NCI-H774 (cell line): ENCODE results near the gene IRF7.
"Not testable (repeated sequence)": the region's sequence is repeated elsewhere in the genome, so short reads cannot be mapped to it uniquely, and the experiment has no call there.

Source experiments
- DNase-seq: peaks from one replicate; lab custom pipeline; 2025; lab: John Stamatoyannopoulos, UW

IRF7 gene

DNA sequence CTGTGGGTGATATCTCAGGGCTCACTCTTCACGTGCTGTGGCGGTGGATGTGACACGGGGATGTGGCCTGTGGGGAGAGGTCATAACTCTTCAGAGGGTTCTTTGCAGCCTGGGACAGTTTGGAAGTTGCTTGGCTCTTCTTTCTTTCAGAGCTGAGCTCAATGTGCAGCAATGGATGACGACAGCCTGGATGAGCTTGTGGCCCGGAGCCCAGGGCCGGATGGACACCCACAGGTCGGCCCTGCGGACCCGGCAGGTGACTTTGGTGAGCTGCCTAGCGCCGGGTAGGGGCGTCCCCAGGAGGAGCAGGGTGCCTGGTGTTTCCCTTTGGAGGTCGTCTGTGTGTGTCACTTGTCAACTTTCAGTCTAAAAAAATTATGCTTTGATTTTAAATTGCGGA is 34.4 kb downstream of the IRF7 start:
- DNase-seq, result no peak

DNA sequence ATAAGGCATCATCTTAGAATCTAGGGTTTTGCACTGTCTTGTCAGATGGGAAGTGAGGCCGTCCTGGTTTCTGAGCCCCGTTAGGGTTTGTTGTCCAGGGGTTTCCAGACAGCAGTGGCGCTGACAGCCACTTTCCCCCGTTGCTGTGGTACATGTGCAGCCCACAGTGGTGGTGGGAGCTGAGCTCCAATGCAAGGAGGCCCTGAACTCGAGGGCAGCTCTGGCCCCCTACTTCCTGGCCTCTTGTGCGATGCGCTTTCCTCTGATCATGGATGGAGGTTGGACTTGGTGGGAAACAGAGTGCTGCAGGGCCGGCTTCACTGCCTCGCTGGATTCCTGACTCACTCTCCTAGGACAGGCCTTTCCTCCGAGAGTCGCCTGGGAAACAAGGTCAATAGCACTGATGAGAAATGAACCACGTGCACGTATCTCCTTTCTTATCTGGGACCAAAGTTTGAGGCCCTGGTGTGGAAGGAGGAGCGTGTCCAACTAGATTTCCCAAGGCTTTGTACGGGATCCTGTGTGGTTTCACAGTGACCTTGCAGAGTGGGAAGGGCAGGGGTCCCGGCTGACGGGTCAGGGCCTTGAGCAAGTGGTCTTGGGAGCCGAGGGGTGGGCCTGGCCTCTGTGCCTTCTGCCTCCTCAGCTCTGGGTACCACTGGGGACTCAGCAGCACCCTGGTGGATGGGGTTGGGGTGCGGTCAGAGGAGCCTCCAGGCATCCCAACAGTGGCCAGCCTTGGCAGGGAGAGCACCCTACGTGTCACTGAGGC is 35.7 kb downstream of the IRF7 start:
- DNase-seq, result no peak

DNA sequence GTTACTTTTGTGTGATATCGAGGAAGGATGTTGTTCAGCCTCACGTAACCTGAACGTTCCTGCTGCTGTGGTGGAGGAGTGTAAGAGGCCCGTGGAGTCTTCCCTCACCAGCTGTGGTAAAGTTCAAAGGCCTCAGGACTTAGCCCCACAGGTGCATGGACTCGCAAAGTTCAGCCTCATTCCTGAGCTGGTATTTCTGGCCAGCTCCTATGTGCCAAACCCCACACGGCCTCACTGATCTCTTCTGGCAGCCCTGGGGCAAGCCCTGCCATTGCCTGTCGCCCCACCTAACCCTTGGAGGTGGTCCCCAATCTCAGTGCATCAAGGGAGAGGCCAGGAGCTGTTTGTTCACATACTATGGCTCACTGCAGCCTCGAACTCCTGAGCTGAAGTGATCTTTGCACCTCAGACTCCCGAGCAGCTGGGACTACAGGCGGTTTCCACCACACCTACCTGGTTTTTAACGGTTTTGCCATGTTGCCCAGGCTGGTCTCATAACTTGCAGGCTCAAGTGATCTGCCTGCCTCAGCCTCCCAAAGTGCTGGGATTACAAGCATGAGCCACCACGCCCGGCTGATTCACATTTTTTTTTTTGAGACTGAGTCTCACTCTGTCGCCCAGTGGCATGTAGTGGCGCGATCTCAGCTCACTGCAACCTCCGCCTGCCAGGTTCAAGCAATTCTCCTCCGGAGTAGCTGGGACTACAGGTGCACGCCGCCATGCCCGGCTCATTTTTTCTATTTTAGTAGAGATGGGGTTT is 37.3 kb downstream of the IRF7 start:
- DNase-seq, result no peak

DNA sequence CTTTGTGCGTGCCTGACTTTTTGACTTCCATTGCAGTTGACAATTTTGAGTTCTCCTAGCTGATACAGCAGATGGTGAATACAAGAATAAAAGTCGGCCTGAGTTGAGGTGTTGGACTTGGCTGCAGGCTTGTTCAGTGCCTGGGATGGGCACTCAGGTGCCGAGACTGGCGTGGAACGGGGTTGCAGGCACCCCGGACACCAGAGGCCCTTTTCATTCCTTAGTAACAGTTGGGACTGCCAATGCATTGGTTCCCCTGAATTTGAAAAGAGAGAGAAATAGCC is 38.2 kb downstream of the IRF7 start:
- no peak for DNase-seq

DNA sequence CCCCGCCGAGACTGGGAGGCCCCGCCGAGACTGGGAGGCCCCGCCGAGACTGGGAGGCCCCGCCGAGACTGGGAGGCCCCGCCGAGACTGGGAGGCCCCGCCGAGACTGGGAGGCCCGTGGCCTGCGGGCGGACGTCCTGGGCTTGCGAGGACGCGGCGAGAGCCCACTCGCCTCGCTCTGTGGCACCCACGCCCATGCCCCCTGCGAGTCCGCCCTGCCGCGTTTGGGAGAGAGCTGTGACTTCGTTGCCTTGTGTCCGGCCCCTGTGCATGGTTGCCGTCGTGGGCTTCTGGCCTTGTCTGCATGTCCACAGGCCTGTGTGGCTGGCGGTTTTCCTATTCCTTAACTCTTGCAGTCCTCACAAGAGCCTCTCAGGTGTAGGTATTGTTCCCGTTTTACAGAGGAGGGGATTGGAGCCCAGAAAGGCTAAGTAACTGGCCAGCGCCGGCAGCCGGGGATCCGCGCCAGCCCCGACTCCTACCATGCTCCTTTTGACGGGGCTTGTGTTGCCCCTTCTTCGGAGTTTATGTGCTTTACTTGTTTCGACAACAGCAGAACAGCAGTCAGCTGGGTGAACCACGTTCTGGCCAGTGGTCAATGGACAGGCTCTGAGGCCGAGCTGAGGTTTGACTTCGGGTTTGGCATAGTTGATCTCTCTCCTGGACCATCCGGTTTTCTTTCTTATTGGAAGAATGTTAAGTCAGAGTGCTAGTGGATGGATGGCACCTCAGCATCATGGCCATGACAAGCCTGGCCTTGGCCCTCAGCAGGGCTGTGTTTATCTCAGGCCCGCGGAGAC is 38.7 kb downstream of the IRF7 start:
- DNase-seq, result no peak

DNA sequence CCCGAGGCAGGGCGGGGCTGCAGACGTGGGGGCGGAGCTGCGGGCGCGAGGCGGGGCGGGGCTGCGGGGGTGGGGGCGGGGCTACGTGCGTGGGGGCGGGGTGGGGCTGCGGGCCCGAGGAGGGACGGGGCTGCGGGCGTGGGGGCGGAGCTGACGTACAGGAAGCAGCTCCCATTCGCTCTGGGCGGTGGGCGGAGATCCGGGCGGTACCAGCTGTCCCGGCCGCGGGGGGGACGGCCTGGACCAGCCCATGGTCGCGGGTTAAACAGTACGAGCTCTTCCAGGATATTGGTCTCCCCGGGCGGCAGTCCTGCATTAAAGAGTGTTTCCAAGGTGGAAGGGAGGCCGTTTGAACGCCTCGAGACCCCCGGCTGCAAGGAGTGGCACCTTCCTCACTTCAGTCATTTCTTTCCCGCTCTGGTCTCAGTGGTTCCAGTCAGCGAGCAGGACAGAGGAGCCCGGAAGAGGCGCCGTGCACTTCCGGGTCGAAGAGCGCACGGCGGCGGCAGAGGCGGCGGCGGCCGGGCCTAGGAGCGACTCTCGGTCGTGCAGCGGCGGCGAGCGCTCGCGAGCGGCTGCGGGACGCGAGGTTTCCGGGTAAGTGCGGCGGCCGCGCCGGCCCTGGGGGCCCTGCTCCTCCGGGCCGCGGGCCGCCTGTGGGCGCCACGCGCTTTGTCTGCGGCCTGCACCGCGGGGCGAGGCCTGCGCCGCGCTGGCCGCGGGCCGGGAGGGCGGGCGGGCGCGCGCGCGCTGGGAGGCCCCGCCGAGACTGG is 39.6 kb downstream of the IRF7 start, which contains the start of gene PHRF1:
Gene PHRF1, plus strand, starts transcription at position 475 of the 773 bp plus-strand sequence. CDS start 5,043 bp downstream, outside the sequence.
- peak; percentile 89 for DNase-seq

DNA sequence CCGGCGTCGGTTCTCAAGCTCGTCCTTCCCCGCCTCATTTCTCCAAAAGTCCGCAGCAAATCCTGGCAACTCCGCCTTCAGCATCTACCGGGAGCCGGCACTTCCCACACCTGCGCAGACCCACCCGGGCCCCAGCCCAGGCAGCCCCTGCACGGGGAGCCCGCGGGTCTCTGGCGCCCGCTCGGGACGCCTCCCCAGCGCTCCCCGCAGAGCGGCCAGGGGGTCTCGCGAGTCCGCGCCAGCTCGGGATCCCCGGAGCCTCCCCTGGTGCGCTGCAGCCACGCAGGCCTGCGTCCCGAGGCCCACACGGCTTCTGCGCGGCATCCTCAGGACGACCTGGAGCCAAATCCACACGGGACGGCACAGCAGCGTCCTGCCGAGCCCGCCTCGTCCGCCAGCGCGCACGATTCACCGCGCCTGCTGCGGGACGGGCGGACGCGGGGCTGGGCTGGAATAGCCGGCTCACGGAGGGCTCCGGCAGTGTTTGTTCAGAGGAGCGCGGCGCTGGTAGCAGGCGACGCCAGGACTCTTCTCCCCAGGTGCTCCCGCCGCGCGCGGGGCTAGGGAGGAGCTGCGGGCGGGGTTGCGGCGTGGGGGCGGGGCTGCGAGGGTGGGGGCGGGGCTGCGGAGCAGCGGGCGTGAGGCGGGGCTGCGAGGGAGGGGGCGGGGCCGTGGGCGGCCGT is 40.3 kb downstream of the IRF7 start:
- DNase-seq, result peak; percentile 73

DNA sequence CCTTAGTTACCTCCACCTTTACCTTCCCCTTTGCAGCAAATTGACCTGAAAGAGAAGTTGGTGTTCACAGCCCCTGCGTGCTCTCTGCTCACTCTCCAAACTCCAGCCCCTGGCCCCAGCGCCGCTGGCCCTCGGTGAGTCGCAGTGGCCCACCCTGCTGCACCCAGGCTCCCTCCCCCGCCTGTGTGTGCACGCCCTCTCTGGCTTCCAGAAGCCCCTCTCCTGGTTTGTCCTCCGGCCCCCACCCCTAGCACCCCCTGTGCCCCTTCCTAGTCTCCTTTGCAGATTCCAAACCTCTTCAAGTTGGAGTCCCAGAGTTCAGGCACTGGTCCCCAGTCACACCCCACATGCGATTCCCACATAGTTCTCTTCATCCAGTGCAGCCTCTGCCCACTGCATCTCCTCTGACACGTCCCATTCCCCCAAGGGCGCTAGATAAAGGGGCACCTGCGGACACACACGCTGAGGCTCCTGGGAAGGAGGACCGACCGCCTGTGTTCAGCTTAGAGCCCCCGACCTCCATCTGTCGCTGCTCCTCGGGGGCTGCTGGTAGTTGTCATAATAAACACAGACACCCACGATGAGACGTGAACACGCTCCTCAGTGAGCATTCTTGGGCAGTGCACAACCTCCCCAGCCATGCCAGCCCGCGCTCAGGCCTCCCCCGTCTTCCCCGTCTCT is 41.0 kb downstream of the IRF7 start:
- DNase-seq, result no peak

DNA sequence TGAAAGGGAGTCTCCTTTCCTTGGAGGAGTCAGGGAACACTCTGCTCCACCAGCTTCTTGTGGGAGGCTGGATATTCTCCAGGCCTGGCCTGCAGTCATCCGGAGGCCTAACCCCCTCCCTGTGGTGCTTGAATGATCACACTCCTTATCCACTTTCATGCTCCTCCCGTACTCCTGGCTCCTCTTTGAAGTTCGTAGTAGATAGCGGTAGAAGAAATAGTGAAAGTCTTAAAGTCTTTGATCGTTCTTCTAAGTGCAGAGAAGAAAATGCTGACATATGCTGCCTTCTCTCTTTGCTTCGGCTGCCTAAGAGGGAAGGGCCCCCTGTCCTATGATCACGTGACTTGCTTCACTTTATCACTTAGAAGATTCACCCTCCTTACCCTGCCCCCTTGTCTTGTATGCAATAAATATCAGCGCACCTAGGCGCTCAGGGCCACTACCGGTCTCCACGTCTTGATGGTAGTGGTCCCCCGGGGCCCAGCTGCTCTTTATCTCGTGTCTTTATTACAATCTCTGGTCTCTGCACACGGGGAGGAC is 41.6 kb downstream of the IRF7 start:
- DNase-seq, result not testable (repeated sequence)

DNA sequence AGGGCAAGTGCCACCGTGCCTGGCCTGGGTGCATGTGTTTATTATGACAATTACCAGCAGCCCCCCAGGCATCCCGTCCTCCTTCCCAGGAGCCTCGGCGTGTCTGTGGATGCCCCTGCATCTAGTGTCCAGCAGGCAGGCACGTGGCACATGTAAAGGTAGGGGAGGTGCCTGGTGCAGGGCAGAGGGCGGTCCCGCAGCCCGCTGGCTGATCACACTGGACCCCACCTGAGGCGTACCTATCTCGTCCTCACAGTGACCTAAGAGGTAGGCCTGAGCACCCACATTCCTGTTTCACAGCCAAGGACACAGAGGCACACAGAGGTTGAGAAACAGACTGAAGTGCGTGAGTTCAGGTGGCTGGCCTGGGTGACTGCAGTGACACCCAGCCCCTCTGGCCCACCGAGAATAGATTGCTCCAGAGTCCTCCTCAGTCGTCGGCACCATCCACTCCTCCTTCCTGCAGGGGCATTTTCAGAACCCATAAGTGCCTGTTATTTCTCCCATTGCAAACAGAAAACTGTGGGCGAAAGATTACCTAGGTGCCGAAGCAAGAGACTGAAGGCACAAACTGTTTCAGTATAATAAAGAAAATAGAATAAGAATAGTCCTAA is 42.5 kb downstream of the IRF7 start:
- no peak for DNase-seq

DNA sequence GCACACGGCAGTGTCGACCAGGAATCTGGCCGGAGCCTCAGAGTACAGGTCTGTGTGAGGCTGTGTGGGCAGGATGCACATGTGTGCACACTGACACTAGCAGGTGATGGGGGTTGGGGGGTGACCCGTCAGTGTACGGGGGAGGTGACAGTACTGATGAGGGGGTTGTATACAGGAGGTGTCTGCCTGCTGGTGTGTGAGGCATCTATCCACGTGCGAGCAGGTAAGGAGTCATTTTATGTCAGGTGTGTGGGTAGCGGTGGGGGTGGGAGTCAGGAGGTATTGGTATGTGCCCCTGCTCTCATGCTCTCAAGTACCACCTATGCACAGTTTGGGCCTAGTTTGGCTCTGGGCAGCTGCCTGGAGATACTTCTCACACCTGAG is 44.0 kb downstream of the IRF7 start:
- no peak for DNase-seq

DNA sequence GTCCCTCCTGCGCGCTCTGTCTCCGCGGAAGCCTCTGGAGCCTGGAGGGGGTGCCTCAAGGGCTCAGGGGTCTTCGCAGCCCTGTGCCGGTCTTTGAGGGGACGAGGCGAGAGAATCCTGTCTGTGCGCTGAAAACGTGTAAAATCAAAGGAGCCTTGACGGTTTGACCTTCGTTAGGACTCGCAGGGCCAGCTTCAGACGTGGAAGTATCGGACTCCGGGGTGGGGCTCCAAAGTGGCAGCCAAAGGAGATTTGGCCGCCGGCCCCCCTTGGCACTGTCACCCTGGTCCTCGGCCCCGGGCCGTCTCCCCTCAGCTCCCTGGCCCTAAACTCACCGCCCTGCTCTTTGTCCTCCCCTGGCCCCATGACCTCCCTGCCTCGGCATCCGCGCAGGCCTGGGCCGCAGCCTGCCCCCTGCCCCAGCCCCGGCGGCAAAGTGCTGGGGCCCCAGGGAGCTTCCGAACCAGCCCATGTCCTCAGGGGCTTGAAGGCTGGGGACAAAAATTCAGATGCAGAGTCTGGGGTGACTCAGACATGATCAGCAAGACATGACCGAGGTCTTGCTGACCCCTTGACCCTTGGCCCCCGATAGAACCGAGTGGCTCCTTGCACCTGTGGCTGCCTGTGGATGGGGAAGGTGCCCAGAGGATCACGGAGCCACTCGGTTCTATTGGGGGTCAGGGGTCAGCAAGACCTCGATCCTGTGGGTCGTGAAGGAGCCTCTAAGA is 46.4 kb downstream of the IRF7 start:
- DNase-seq, result no peak

DNA sequence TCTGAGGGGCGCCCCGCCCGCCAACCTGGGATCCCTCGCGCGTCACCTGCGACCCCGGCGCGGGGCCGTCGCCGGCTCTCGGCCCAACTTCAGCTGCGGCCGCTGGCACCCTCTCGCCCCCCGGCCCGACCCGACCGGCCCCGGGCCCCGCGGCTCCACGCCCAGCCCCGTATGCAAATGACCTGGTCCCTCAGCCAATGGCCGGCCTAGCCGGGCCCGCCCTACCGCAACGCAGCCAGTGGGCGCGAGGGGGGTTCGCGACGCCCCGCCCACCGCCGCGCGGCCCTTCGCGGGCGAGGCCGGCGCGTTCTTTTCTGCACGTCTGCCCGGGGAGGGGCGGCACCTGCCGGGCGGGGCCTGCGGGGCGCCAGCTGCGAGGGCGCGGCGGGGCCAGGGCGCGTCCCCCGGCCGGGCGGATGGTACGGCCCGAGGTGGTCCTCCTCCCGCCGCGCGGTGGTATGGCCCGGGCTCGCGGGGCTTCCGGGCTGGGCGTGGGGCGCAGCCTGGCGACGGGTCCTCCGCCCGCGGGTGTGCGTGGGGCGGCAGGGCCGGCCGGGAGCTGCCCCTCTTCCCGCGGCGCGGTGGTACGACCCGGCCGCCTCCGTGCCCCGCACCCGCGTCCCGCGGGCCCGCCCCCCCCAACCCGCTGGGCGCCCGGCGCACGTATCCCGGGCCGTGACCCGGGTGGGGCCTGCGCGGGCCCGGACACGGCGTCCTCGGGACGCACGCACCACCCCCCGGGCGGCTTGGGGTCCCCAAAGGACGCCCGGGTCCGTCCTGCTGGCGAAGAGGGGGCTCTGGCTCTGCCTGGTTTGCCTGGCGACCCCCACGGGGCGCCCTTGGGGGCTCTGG is 47.2 kb downstream of the IRF7 start:
- peak; percentile 96 for DNase-seq

DNA sequence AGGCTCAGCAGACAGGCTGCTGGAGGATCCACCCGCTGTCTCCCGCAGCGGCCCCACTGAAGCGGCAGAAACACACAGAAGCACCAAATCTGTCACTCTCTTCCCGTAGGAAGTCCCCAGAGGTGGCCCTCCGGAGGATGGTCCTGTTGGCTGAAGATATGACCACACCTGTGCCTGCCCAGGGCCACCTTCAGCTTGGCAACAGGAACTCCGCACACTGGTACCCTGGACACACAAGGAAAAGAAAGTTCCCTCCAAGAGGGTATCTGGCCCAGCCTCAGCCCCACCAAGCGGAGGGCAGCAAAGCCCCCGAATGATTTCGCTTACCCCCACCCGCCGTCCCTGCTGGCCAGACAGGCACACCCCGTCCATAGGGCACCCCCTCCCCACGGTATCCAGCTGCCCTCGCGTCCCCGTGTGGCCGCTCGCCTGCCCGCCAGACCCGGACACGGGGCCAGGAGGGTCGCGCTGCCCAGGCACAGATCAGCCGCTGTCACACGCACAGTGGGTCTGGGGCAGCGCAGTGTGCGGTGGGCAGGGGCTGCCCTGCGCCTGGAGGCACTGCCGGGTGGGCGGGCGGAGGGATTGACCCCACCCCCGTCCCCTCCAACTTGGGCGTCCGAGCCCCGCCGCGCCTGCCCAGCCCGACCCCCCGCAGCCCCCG is 48.0 kb downstream of the IRF7 start:
- no peak for DNase-seq

DNA sequence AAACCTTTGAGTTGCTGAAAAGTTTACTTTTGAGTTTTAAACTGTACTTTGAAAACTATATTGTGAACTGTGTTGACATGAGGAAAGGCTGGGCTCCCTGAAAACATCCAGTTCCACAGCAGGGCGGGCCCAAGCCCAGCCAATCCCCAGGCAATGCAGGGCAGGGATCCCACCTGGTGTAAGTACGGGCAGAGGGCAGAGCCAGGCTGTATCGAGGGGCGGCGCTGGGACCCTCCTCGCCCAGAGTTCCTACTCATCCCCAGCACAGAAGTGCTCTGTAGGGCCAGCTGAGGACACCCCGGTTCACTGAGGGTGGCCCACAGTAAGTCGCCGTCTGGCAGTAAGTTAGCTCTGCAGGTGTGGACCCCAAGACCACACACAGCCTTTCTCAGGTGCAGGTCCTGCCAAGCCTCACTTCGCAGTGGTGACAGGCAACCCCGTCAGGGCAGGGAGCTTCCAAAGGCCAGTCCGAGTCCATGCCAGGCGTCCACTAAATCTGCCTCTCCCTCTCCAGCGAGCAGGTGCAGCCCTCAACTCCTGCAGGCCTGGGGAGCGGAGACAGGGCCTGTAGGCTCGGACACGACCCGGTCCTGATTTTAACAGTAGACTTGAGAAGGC is 48.6 kb downstream of the IRF7 start:
- DNase-seq, result no peak

DNA sequence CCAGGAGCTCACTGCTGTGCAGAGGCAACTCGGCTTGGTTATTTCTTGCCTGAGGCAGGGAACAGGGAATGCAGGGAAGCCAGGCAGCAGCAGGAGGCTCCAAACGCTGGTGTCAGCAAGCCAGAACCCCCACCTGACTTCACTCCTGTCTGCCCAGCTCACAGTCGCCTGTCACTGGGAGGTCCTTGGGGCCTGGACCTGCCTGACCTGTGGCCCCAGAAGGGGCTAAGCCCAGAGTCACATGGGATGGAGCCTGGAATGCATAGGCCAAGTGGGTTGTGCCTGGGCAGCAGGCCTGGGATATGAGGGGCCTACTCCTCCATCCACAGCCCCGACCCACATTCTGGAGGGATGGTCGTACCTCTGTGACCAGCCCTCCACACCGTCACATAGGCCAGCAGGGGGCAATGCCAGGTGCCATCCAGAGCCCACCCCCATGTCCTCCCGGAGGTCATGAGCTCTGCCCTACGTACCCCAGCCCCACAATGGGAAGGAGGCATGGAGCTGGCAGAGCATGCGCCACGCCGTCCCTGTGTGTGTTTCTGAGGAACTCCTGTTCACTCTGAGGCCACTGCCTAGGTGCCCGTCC is 49.7 kb downstream of the IRF7 start:
- DNase-seq, result no peak
